HUES6 (cell line): Measurements from ENCODE around the gene ALOX12B.

ENCODE experiments used
- H3K27ac ChIP-seq: 2 replicates; pipeline ENCODE4 v1.7.0; 2013; ENCODE audit warnings: low read depth, mild to moderate bottlenecking, low read length, inconsistent platforms
- H3K27me3 ChIP-seq: 2 replicates; pipeline ENCODE4 v1.6.1; 2013; ENCODE audit warnings: low read length; ENCODE audit not compliant: control insufficient read depth, insufficient read depth
- H3K36me3 ChIP-seq: 2 replicates; pipeline ENCODE4 v1.6.1; 2013; ENCODE audit warnings: low read length; ENCODE audit not compliant: control insufficient read depth, insufficient read depth
- H3K4me1 ChIP-seq: 2 replicates; pipeline ENCODE4 v1.6.1; 2013; ENCODE audit warnings: low read length; ENCODE audit not compliant: control insufficient read depth, insufficient read depth
- H3K4me3 ChIP-seq: 2 replicates; pipeline ENCODE4 v1.5.1; 2013; ENCODE audit warnings: low read depth, low read length
- H3K9ac ChIP-seq: one replicate; pipeline ENCODE4 v1.6.1; 2013; ENCODE audit warnings: mild to moderate bottlenecking, low read length
- H3K9me3 ChIP-seq: 2 replicates; pipeline ENCODE4 v1.6.1; 2013; ENCODE audit warnings: low read depth, low read length; ENCODE audit not compliant: control insufficient read depth, insufficient read depth

ALOX12B gene

DNA sequence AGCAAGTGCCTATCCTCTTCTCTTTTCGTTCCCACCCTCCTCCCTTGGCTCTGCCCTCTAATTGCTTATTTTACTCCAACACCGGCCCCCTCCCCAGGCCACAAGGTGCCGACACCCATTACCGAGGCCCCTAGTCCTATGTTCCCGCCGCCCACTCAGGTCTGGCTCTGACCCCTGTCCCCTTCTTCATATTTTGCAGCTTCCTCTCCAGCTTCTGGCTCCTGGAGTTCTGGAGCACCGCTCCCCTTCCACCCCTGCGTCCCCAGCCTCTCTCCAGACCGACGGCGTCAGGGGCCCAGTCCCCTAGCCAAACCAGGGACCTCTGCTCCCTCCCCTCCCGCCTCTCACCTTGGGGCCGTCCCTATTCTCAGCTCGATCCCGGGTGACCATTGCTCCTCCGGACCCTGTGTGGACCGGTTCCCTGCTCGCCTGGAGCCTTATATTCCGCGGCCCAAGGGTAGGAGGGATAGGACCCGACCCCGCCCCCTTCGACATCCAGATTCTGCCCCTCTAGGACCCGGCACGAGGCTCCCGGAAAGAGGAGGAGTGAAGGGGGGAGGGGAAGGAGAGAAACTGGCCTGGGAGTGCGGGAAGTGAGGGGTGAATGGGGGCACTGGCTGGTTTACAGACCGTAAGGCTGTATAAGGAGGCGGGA is 36.3 kb upstream of the ALOX12B start, which contains the start of gene HES7:
TSS of gene HES7 (minus strand) at position 412 of the 655 bp plus-strand sequence. CDS start at position 390, 22 bp downstream.
- Histone ChIP-seq H3K27me3 (peaks cover 66% of the 10 kb centered on the region), H3K4me1 (peaks cover 13% of the 10 kb centered on the region), H3K9ac (peak within 1 kb of the TSS; percentile 11), H3K4me3 (peak within 1 kb of the TSS; percentile 78), H3K27ac (no peak within 1 kb of the TSS), H3K9me3 (no peaks in the 10 kb centered on the region), H3K36me3 (no peaks in the 10 kb centered on the region)

DNA sequence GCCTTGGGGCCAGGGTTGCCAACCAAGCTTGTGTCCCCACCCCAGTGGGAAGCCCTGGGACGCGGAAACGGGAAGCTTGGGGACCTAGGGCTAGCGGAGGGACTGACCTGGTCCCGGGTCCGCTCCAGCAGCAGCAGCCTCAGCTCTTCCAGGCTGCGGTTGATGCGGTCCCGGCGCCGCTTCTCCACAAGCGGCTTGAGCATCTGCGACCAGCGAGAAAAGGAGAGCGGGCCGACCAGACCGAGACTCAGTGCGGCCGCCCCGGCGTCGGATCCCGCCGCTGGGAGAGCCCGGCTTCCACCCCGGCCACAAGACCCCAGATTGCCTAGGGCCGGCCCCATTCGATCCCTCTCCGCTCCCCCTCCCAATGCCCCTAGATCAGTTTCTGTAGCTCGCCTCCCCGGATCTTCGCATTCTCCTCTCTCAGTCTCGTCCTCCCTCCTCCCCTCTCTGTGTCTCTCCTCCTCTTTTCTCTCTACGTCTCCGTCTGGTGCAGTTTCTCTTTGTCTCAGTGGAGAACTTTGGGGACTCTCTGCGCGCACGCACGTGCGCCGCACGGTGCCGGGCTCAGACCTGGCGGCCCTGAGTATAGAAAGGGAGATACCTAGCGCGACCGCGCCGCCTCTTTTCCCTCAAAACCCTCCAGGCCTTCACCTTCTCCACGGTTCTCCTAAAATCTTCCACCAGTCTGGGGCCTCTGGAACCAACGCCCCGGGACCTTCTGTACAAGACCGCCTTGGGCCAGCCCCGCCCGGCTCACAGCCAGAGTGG is 35.6 kb upstream of the ALOX12B start:
- Histone ChIP-seq H3K36me3 (no peaks in the 10 kb centered on the region), H3K27me3 (peaks cover 64% of the 10 kb centered on the region), H3K9ac (peak overlapping the region; percentile 2), H3K27ac (no peak overlapping the region), H3K4me1 (peaks cover 13% of the 10 kb centered on the region), H3K9me3 (no peaks in the 10 kb centered on the region), H3K4me3 (peak overlapping the region; percentile 78)

DNA sequence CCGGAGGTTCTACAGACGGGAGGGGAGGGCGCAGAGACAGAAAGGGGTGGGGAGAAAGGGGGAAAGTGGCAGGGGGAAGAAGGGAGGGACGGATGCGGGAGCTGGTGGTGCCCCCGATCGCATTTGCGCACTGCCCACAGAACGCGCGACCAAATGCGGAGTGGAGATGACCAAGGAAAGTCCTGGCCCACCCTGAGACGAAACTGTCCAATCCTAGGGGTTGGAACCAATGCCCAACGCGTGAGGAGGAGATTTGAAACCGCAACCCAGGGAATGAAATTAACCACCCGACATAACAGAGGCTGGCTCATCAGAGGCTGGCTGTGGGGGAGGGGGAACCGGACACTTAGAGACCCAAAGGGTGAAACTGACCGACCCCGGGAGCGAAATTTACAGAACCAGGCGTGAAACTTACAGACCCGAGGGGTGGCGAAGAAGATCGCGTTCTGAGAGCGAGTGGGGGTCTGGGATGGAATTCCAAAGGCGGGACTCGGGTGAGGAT is 35.0 kb upstream of the ALOX12B start:
- peaks cover 13% of the 10 kb centered on the region for H3K4me1 ChIP-seq
- H3K4me3 ChIP-seq, result peak overlapping the region; percentile 78
- no peaks in the 10 kb centered on the region for H3K9me3 ChIP-seq
- no peaks in the 10 kb centered on the region for H3K36me3 ChIP-seq
- peaks cover 64% of the 10 kb centered on the region for H3K27me3 ChIP-seq
- peak overlapping the region; percentile 2 for H3K9ac ChIP-seq
- no peak overlapping the region for H3K27ac ChIP-seq

DNA sequence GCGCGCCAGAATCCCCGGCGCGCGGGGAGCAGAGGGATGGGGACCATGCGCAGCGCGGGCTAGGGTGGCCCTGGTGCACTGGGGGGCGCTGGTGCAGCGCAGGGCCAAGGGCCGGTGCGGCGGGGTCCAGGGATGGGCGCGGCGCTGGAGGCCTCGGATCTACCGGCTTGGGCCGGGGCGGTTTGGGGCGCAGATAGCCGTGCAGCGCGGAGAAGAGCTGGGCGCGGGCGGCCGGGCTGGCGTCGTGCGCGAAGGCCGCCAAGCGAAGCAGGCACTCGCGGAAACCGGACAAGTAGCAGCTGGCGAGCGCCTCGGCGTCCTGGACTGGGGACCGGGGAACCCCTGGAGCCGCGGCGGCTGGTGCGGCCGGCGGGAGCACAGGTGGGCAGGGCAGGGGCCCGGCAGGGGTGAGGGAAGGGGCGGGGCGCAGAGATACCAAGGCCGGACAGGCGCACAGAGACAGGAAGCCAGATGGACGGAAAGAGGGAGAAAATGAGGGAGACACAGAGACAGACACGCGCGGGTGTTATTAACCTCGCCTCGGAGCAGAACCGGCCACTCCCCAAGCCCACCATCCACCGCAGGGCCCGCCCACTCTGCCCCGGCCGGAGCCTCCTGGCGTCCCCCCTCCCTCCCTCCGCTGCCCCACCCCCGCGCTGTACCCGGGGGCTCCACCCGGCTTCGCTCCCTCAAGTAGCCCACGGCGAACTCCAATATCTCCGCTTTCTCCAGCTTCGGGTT is 34.3 kb upstream of the ALOX12B start:
- Histone ChIP-seq H3K4me1 (peaks cover 10% of the 10 kb centered on the region), H3K9ac (no peak overlapping the region), H3K36me3 (no peaks in the 10 kb centered on the region), H3K9me3 (no peaks in the 10 kb centered on the region), H3K27me3 (peaks cover 64% of the 10 kb centered on the region), H3K27ac (no peak overlapping the region), H3K4me3 (peak overlapping the region; percentile 78)

DNA sequence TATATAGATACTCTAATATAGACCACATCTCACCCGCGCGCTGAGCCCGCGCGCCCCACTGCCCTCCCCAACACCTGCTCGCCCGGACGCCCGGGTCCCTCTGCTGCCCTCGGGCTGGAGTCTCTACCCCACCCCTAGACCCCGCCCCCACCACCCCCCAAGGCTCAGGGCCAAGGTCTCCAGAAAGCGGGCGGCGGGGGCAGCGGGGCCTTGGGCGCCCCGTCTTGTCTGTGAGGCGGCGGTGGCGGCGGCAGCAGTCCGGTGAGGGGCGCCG is 33.8 kb upstream of the ALOX12B start:
- Histone ChIP-seq H3K36me3 (no peaks in the 10 kb centered on the region), H3K4me1 (peaks cover 9% of the 10 kb centered on the region), H3K27ac (no peak overlapping the region), H3K9me3 (no peaks in the 10 kb centered on the region), H3K4me3 (peak overlapping the region; percentile 78), H3K27me3 (peaks cover 66% of the 10 kb centered on the region), H3K9ac (no peak overlapping the region)

DNA sequence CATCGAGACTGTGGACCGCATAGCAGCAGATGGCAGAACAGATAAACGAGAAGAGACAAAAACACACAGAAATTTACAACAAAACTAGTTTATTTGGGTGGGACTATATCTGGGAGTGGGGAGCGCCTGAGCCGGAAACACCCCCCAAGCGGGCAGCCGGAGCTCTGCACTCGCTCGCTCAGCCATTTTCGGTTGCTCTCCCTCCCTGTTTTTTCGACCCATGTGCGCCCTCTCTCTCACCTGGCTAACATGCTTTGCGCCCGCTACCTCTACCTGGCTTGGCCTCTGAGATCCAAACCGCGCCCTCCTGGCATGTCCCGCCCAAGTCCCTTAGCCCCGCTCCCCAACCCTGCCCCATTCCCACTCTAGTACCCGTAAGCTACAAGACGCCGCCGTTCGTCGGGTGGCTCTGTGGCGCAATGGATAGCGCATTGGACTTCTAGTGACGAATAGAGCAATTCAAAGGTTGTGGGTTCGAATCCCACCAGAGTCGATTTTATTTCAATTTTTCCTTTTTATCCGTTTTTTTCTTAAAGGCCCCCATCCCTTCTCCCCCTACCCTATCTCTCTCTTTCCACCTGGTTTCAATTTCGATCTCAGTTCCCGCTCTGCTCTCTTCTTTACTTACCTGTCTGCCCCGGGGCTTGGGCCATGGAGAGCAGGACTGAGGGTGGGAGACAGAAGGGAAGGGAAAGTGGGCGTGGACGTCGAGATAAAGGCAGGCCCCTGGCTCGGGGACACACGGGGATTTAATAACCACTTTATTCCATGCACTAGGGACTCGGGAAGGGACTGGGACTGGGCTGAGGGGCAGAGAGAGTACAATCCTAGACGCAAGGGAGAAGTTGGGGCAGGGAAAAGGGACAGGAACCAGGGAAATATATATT is 33.2 kb upstream of the ALOX12B start:
- H3K4me3 ChIP-seq, result peak overlapping the region; percentile 78
- H3K4me1 ChIP-seq, result peaks cover 9% of the 10 kb centered on the region
- peaks cover 69% of the 10 kb centered on the region for H3K27me3 ChIP-seq
- H3K36me3 ChIP-seq, result no peaks in the 10 kb centered on the region
- no peak overlapping the region for H3K27ac ChIP-seq
- peak overlapping the region; percentile 52 for H3K9ac ChIP-seq
- H3K9me3 ChIP-seq, result no peaks in the 10 kb centered on the region

DNA sequence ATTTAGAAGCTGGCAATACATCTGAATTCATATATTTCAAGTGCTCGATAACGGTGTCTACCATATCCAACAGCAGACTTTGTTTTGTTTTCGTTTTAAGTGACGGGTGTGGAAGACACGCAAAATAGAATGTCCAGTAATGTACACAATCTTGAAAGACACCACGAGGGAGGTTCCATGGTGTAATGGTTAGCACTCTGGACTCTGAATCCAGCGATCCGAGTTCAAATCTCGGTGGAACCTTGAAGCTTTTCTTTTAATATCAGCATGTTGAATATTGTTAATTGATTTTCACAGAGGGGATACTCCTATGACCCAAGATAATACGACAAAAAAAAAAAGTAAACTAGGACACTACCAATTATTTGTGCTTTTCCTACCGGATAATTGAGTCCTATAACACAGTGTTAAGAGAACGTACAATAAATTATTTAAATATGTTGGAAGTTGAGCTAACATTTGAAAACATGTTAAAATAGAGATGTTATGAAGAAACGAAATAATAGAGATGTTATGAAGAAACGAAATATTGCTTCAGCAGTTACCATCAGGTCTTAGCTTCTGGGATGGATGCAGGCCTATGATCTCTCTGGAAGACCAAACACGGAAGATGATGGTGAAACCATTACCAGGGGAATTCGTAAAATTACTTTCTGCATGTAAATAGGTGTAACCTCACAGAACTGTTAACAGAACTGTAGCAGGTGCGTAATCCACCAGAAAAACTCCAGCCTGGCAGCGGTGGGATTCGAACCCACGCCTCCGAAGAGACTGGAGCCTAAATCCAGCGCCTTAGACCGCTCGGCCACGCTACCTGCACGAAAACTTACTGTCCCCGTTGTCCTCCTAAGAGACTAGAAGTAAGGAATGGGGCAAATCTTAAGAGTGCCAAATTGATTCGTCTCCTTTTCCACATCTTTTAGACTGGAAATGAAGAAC is 32.3 kb upstream of the ALOX12B start:
- H3K4me3 ChIP-seq, result peak overlapping the region; percentile 78
- H3K9ac ChIP-seq, result peak overlapping the region; percentile 52
- H3K36me3 ChIP-seq, result no peaks in the 10 kb centered on the region
- H3K27me3 ChIP-seq, result peaks cover 71% of the 10 kb centered on the region
- peaks cover 5% of the 10 kb centered on the region for H3K4me1 ChIP-seq
- H3K9me3 ChIP-seq, result no peaks in the 10 kb centered on the region
- H3K27ac ChIP-seq, result no peak overlapping the region

DNA sequence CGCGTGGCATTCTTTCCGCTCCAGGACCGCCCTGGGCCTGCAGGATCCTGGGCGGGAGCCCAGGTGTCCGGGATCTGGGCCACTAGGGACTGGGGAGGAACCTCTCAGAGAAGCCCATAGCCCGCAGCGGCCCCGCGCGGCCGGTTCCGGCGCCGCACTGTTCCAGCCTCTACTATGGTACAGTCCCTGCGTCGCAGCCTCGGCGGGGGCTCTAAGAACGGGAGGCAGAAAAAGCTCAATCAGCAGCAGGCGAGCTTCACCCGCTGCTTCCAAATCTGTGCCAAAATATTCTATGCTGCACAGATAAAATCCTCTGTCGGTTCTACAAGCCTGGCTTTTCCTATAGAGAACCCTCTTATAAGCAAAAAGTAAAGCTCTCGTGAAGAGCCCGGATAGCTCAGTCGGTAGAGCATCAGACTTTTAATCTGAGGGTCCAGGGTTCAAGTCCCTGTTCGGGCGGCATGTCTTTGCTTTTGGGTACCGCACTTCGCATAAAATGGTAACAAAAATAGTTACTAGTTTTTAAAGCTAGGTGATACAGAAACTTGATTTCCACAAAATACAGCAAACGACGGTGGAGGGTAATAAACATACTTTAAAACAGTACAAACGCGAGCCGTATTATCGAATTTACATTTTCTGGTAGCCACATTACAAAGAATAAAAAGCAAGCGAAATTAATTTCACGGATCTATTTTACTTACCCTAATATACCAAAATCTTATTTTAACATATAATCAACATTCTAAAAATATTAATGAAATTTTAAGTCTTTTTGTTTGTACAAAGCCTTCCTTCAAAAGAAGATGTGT is 31.5 kb upstream of the ALOX12B start:
- no peak overlapping the region for H3K27ac ChIP-seq
- H3K4me3 ChIP-seq, result peak overlapping the region; percentile 78

DNA sequence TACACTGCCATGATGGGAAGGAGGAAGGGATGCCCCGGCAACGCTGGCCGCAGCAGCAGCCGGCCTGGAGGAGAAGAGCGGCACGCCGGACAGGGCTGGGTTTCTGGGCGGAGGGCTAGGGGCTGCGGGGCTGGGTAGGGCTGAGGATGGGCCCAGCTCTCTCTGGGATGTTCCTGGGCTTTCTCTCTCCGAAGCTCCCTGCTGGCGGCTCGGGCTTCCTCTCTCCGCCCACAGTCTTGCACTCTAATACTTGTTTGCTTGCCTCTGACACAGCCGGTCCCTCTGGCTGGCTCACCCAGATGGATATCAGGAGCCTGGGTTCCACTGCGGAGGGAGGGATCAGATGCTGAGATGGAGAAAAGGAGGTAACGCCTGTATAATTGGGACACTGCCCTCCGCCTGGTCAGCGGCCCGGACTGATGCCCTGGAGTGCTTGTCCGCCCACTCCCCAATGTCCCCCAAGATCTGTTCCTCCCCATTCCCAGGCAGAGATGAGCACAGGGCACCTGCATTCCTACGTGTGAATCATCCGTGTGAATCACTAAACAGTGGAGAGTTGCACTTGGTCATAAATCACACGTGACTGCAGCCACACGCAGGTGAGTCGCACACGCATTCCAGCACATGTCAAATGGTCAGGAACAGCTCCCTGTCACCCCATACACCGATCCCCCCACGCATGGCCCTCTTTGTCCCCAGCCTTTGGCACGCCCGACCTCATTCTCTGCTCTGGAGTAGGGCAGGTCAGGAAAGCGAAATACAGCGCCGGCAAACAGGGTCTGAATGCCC is 30.7 kb upstream of the ALOX12B start, which contains the start of gene ALOXE3:
TSS of gene ALOXE3 (minus strand) at position 535 of the 789 bp plus-strand sequence. CDS start at position 11, 524 bp downstream.
- H3K27ac ChIP-seq, result no peak within 1 kb of the TSS
- H3K36me3 ChIP-seq, result no peaks in the 10 kb centered on the region
- peak within 1 kb of the TSS; percentile 41 for H3K9ac ChIP-seq
- H3K4me3 ChIP-seq, result peak within 1 kb of the TSS; percentile 78
- H3K27me3 ChIP-seq, result peaks cover 68% of the 10 kb centered on the region
- no peaks in the 10 kb centered on the region for H3K9me3 ChIP-seq
- no peaks in the 10 kb centered on the region for H3K4me1 ChIP-seq

More for the DNA sequence above, 31.5 kb upstream of the ALOX12B start:
- Histone ChIP-seq H3K4me1 (no peaks in the 10 kb centered on the region), H3K9me3 (no peaks in the 10 kb centered on the region), H3K36me3 (no peaks in the 10 kb centered on the region), H3K9ac (peak overlapping the region; percentile 15), H3K27me3 (peaks cover 71% of the 10 kb centered on the region)
